Left ventricle myocardium inferior (tissue), 1 donor: ENCODE data around the gene CAVIN3. TPM values are rescaled to one million over a fixed set of nuclear protein-coding genes. Genes with fewer than 3 reads are reported as not detected.

Experiments
- DNase-seq: peaks from one replicate; pipeline ENCODE4 v3.0.0-alpha.2; 2020
- H3K27ac ChIP-seq: fragments of 200-600 bp; replicated peaks from 2 replicates; pipeline ENCODE4 v1.8.0; 2021
- H3K27me3 ChIP-seq: fragments of 200-600 bp; 2 replicates; pipeline ENCODE4 v1.8.0; 2021; ENCODE audit warnings: low read depth
- H3K36me3 ChIP-seq: fragments of 200-600 bp; 2 replicates; pipeline ENCODE4 v1.8.0; 2021
- H3K4me1 ChIP-seq: fragments of 200-600 bp; 2 replicates; pipeline ENCODE4 v1.8.0; 2021
- H3K4me3 ChIP-seq: fragments of 200-600 bp; 2 replicates; pipeline ENCODE4 v1.8.0; 2021; ENCODE audit warnings: mild to moderate bottlenecking, moderate library complexity
- H3K9me3 ChIP-seq: fragments of 200-600 bp; replicated peaks from 2 replicates; pipeline ENCODE4 v1.8.0; 2021
- intact Hi-C: fragments of 100-400 bp; cut with micrococcal nuclease; formaldehyde crosslinking; loops from one replicate; pipeline ENCODE4 v1.11.0; 2022
- long read RNA-seq: library from polyadenylated mRNA; unstranded; transcript quantifications from one replicate; pipeline ENCODE4 v2.0.0, GENCODE V29; 2021
- total RNA-seq: library from RNA; stranded (reverse); fragmentation: NEBNext Ultra II Directional; extraction: Animal tissue kit (Norgen Biotek cat#: 25700); gene quantifications from one replicate; pipeline ENCODE4 v1.2.1, GENCODE V29; 2021
- TF ChIP-seq, protein P1 (sequence below): fragments of 200-600 bp; IDR thresholded peaks from 2 replicates; pipeline ENCODE4 v1.8.0; 2021; ENCODE audit warnings: antibody characterized with exemption, mild to moderate bottlenecking, borderline replicate concordance
- donor health status: DM: no; HTN: yes; CAD: no; lungs with severe emphysema.

The CAVIN3 gene, protein sequence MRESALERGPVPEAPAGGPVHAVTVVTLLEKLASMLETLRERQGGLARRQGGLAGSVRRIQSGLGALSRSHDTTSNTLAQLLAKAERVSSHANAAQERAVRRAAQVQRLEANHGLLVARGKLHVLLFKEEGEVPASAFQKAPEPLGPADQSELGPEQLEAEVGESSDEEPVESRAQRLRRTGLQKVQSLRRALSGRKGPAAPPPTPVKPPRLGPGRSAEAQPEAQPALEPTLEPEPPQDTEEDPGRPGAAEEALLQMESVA
- 37.1 TPM for total RNA-seq
- long read RNA-seq, transcript CAVIN3-201 (2 exons, 1,174 nt), result major isoform, 26 of 34 reads
- long read RNA-seq, partial matches to known transcripts, result 0 of 34 reads
- long read RNA-seq, other reads (novel, unspliced or antisense), result 8 of 34 reads

DNA sequence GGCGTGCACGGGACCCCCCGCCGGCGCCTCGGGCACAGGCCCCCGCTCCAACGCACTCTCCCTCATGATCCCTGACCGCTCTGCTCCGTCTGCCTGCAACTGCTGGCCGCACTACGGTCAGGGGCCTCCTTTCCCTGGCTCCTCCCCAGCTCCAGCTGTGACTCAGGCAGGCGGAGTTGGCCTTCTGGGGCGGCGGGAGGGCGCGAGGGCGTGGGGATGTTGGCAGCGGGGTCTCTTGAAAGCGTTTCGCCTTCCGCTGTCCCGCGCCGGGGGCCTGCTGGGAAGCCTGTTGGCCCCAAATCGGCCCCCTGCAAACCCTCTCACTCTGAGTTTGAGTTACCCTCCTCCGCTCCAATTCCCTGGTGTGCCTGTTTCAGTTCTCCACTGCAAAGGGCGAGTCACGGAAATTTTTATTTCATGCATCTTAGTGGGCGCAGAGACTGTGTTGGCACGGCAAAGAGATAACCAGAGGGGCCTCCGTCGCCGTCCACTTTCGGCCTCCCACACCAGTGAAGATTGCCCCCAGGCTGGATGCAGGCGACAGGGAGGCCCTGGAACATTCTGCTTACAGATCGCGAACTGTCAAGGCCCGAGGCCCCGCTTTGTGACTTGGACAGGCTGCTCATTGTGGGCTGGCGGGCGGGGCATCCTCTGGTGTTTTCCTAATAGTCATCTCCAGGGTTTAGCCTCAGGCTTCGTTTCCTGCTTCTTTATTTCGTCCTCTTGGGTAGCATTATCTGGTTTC is at the start of gene CAVIN3:
Gene CAVIN3 (minus strand): TSS at position 91 of the 745 bp plus-strand sequence. CDS start 25 bp downstream, at position 66.
- no peaks in the 10 kb centered on the region for H3K36me3 ChIP-seq
- H3K4me3 ChIP-seq, result peak within 1 kb of the TSS; percentile 86
- TF ChIP-seq, protein P1, sequence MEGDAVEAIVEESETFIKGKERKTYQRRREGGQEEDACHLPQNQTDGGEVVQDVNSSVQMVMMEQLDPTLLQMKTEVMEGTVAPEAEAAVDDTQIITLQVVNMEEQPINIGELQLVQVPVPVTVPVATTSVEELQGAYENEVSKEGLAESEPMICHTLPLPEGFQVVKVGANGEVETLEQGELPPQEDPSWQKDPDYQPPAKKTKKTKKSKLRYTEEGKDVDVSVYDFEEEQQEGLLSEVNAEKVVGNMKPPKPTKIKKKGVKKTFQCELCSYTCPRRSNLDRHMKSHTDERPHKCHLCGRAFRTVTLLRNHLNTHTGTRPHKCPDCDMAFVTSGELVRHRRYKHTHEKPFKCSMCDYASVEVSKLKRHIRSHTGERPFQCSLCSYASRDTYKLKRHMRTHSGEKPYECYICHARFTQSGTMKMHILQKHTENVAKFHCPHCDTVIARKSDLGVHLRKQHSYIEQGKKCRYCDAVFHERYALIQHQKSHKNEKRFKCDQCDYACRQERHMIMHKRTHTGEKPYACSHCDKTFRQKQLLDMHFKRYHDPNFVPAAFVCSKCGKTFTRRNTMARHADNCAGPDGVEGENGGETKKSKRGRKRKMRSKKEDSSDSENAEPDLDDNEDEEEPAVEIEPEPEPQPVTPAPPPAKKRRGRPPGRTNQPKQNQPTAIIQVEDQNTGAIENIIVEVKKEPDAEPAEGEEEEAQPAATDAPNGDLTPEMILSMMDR, result no peak
- no peaks in the 10 kb centered on the region for H3K9me3 ChIP-seq
- intact Hi-C loops, result no loop called here
- no peaks in the 10 kb centered on the region for H3K27me3 ChIP-seq
- H3K27ac ChIP-seq, result peak within 1 kb of the TSS; percentile 100
- peaks cover 67% of the 10 kb centered on the region for H3K4me1 ChIP-seq
- peak; percentile 90 for DNase-seq

- intact Hi-C loops, result no loop called here
- Histone ChIP-seq H3K27me3 (no peaks in the 10 kb centered on the region), H3K9me3 (no peaks in the 10 kb centered on the region), H3K27ac (no peak overlapping the region), H3K36me3 (no peaks in the 10 kb centered on the region), H3K4me3 (no peak overlapping the region), H3K4me1 (peaks cover 12% of the 10 kb centered on the region)
- TF ChIP-seq, protein P1, result no peak
- no peak for DNase-seq
Measured at GRCh38 chr11:6365659-6366058, 45.4 kb upstream of the CAVIN3 start.

DNA sequence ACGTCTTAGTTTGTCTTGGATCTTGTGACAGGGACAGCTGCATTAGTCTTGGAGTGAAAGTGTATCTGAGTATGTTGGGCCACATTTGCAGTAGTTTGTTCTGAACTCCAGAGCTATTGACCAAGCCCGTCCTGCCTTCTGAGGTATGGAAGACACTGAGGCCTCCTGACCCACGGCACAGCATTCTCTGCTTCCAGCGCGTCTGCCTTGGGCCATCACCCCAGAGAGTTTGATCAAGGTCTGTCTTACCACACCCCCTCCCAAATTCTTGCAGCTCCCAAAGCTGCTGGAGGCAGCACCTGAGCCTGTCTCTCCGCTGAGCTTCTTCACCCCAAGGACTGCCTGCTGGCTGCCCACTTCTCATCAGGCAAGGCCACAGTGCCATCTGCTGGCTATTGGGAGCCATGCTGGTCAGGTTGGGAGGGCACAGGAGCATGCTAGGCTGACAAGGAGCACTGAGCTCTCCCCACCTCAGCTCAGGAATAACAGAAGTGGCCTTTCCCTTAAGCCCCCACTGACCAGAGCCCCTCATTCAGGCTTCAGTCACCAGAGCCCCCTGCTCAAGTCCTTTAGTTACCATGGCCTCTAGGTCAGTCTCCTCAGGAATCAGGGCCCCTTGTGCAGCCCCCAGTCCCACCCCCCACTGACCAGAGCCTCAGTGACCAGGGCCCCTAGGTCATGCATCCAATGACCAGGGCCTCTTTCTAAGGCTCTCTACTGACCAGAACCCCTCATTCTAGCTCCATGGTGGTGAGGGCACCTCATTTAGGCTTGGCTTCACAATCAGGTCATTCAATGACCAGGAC is 42.8 kb upstream of the CAVIN3 start:
- Histone ChIP-seq H3K27ac (peak overlapping the region; percentile 89), H3K36me3 (no peaks in the 10 kb centered on the region), H3K27me3 (no peaks in the 10 kb centered on the region), H3K9me3 (no peaks in the 10 kb centered on the region), H3K4me1 (peaks cover 12% of the 10 kb centered on the region), H3K4me3 (peak overlapping the region; percentile 43)
- TF ChIP-seq, protein P1, result peak; percentile 93
- intact Hi-C loops, result no loop called here
- peak; percentile 81 for DNase-seq

DNA sequence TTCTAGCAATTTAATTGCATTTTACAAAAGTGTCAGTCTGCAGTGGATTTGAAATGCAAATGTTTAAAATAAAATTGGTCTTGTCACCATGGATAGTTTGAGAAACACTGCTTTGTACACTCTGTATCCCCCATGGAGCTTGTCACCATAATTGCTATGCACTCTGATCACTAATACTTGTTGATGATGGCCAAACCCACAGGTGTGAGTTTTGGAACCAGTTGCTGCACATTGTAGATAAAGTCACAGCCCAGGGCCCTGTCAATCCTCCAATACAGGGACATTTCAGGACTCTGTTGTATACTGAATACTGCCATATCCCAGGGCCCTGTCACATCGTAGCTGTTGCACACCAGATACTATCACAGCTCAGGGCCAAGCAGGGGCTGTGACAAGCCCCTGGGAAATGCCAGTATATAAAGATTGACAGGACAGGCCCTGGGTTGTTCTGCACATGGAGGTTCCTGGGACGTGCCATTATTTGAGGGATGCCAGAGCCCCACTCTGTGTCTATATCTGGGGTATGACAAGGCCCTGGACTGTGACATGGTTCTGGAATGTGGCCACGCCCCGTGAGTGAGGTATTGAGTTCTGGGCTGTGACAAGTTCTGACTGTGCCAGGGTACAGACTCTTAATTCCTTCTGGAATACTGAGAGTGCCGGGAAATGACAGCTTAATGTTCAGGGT is 42.0 kb upstream of the CAVIN3 start:
- intact Hi-C loops, result no loop called here
- peaks cover 12% of the 10 kb centered on the region for H3K4me1 ChIP-seq
- H3K27ac ChIP-seq, result peak overlapping the region; percentile 89
- TF ChIP-seq, protein P1, result no peak
- peak; percentile 81 for DNase-seq
- H3K4me3 ChIP-seq, result peak overlapping the region; percentile 43
- H3K36me3 ChIP-seq, result no peaks in the 10 kb centered on the region
- no peaks in the 10 kb centered on the region for H3K9me3 ChIP-seq
- no peaks in the 10 kb centered on the region for H3K27me3 ChIP-seq

- Histone ChIP-seq H3K36me3 (no peaks in the 10 kb centered on the region), H3K27ac (no peak overlapping the region), H3K4me1 (peaks cover 18% of the 10 kb centered on the region), H3K4me3 (no peak overlapping the region), H3K9me3 (no peaks in the 10 kb centered on the region), H3K27me3 (no peaks in the 10 kb centered on the region)
- DNase-seq, result no peak
- TF ChIP-seq, protein P1, result no peak
- intact Hi-C loops, result no loop called here
Measured at GRCh38 chr11:6360183-6360582, 39.9 kb upstream of the CAVIN3 start.
